DLD1 (cell line): Measurements from ENCODE around the gene FLT1.

Experiments
- in situ Hi-C: cut with HindIII; loops from 2 replicates; pipeline ENCODE4 v1.10.0; 2017; ENCODE audit warnings: low sequenced_read_pairs

The FLT1 gene, protein sequence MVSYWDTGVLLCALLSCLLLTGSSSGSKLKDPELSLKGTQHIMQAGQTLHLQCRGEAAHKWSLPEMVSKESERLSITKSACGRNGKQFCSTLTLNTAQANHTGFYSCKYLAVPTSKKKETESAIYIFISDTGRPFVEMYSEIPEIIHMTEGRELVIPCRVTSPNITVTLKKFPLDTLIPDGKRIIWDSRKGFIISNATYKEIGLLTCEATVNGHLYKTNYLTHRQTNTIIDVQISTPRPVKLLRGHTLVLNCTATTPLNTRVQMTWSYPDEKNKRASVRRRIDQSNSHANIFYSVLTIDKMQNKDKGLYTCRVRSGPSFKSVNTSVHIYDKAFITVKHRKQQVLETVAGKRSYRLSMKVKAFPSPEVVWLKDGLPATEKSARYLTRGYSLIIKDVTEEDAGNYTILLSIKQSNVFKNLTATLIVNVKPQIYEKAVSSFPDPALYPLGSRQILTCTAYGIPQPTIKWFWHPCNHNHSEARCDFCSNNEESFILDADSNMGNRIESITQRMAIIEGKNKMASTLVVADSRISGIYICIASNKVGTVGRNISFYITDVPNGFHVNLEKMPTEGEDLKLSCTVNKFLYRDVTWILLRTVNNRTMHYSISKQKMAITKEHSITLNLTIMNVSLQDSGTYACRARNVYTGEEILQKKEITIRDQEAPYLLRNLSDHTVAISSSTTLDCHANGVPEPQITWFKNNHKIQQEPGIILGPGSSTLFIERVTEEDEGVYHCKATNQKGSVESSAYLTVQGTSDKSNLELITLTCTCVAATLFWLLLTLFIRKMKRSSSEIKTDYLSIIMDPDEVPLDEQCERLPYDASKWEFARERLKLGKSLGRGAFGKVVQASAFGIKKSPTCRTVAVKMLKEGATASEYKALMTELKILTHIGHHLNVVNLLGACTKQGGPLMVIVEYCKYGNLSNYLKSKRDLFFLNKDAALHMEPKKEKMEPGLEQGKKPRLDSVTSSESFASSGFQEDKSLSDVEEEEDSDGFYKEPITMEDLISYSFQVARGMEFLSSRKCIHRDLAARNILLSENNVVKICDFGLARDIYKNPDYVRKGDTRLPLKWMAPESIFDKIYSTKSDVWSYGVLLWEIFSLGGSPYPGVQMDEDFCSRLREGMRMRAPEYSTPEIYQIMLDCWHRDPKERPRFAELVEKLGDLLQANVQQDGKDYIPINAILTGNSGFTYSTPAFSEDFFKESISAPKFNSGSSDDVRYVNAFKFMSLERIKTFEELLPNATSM (N-terminal part only)

DNA sequence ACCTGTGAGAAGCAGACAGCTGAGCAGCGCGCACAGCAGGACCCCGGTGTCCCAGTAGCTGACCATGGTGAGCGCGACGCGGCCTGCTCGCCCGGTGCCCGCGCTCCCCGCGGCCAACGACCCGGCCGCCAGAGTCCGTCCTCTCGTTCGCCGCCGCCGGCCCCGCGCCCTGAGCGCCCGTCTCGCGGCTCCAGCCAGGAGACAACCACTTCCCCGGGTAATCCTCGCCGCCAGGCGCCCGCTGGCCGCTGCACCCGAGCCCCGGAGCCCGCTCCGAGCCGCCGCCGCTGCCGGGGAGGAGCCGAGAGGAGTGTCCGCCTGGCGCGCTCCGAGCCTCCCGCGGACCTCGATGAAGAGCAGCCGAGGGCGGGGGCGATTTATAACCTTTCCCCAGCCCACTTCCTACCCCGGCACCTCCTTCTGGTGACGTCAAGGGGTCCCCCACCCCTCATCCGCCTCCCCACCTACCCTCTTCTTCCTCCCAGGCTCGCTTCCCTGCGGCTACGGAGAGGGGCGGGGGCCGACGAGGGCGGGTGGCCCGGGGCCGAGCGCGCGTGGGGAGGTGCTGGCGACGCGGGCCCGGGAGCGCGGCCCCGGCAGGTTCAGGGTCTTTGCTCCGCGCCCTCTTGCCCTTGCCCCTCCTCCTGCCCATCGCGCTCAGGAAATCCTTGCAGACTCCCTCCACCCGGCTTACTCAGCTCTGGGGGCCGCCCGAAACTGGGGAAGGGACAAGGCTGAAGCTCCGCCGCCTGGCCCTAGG lies at the start of gene FLT1:
Gene FLT1 (minus strand): TSS at position 351 of the 760 bp plus-strand sequence. CDS start 285 bp downstream, at position 66.
- in situ Hi-C loops, result no loop called here

DNA sequence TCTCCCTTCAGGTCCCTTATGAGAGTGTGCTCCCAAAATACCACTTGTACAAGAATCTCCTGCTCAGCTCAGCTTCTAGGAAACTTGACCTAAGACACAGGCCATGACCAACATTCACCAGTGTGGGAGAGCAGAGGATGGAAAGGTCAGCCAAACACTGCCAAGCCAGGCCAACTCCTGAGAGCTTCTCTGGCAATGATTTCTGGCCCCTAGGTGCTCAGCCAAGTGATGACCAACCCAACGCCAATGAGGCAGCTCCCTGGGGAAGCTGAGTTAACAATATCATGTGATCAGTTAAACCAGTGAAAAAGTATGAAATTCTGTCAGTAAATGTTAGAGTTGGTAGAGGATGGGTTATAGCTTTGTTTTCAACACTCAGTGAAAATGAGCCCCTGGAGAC lies 49.1 kb upstream of the FLT1 start:
- in situ Hi-C loops, result no loop called here

DNA sequence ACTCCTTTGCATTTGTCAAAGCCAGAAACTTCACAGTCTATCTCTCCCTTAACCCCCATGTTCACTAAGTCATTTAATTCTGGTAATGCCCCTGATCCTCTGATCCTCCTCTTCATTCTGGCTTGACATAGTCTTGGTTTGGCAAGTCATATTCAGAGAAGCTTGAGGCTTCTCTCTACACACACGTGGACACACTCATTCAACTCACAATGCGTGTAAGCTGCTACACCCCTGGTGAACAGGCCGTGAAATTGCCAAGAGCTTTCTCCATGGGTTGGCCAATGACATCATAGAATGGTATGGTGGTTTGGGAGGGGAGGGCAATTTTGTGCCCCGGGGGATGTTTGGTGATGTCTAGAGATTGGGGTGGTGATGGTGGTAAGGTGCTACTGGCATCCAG lies 47.9 kb upstream of the FLT1 start:
- in situ Hi-C loops, result no loop called here

DNA sequence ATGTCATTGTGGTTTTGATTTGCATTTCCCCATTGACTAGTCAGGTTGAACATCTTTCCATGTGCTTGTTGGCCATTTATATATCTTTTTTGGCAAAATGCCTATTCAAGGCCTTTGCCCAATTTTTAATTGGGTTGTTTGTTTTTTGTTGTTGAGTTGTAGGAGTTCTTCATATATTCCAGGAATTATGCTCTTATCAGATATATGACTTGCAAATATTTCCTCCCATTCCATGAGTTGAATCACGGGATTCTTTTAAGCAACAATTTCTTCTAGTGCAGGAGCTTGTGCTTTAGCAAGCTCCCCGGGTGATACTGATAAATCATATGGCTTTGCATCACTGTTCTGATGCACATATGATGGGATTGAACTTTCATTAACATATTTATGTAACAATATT lies 47.0 kb upstream of the FLT1 start:
- in situ Hi-C loops, result no loop called here

DNA sequence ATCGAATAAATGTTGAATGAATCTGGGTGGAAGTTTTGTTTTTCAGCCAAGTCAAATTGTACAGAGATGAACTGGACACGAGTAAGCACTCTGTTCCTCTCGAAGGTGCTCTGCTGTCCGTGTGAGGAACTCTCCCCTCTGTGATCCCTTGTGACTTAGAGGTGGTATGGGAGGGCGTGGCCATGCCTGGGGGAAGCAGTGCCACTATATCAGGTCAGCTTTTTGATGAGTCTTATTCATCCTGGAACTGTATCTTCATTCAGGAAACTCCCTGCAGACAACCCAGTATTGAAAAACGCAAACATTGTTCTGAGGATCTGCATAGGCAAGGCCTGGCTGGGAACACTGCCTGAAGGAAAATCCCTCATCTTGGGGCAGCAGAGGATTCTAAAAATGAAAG lies 45.7 kb upstream of the FLT1 start:
- in situ Hi-C loops, result no loop called here

DNA sequence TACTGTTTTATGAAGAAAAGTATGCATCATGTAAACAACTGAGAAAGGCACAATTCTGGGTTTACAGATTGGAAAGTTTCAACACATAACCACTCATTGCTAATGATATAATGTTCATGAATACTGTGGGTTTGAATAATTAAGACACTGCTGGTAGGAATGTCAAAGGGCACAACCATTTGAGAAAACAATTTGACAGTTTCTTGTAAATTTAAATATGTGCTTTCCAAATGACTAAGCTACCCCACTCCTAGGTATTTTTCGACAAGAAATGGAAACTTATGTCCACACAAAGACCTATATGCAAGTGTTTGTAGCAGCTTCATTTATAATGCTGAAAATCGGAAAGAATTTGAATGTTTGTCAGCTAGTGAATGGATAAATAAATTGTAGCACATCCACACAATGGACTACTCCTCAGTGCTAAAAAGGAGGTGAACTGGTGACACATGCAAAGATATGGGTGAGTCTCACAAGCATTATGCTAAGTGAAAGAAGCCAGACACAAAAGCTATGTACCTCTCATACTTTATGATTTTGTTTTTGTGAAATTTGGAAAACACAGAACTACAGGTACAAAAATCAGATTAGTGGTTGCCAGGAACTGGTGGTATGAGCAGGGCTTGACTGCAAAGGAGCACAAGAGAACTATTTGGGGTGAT lies 44.8 kb upstream of the FLT1 start:
- in situ Hi-C loops, result no loop called here

DNA sequence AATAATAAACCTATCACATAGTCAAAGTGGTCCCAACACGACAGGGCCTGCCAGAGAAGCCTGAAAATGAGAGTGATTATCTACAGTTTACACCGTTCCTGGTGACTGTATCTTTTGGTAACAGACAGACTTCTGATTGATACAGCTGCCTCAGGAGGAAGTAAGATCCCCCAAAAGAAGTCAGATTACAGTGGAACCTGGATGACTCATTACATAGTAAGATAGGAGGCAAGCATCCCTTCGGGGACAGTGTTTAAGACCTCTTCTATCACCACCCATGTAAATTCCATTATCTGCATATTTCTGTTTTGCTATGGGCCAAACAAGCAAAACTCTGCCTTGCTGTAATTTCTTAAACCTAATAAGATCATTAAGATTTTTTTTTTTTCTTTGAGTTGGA lies 44.0 kb upstream of the FLT1 start:
- in situ Hi-C loops, result no loop called here

DNA sequence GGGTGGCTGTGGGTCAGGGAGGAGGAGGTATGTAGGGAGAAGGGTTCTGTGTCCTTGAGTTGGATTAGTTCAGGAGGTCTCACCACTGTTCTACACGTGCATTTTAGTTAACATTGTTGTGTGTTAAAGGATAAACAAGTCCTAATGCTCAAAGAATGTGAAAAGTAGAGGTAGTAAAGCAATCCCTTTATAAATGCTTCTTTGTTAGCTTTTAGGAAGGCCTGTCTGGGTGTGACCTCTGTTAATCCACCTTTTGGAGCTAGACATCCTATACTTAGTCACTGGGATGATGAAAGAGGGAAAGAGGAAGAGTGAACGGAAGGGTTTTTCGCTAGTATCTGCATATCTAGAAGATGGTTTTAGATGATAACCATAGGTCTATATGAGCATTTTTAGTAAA lies 42.2 kb upstream of the FLT1 start:
- in situ Hi-C loops, result no loop called here

DNA sequence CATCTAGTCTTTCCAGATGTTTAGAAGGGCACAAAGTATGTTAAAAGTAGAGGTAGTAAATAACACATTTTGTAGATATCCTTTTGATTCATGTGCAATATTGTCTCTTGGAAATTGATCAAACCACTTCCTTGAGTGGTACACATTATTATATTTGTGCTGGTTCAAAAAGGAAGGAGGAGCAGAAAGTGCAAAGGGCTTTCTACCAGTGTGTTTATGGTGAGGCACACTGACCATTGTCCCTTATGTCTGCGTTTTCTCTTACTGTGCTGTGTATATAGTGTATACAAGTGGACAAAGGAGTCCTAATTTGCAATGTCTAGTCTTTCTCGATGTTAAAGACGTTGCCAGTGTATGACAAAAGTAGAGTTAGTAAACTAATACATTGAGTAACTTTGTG lies 41.4 kb upstream of the FLT1 start:
- in situ Hi-C loops, result no loop called here

DNA sequence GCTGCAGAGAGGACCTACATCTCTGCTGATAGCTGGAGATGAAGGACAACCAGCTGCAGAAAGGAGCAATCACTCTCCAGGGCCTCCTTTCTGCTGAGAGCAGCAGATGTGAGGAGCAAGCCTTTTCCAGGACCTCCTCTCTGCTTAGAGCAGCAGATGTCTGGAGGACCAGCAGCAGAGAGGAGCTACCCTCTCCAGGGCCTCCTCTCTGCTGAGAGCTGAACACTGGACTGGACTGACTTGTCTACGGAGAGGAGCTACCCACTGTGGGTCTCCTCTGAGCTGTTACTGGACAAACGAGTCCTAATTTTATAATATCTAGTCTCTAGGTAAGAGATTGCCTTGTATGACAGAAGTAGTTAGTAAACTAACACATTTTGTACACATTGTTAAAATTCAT lies 40.8 kb upstream of the FLT1 start:
- in situ Hi-C loops, result no loop called here

DNA sequence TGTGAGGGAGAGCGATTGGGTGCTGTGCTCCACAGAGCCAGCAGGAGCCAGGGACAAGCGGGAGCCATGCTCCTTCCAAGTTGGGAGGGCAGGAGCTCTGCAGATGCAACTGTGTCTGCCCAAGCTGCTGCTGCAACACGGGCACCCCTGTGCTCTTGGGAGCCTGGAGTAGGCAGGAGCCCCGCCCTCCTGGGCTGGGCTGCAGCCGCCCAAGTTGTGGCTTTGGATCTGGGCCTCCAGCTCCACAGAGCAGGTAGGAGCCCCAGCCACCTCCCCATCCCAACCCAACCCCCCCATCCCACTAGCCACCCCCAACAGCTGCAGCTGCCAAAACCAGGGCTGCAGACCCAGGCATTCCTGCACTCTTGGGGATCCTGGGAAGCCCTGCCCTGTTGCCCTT lies 39.9 kb upstream of the FLT1 start:
- in situ Hi-C loops, result no loop called here

DNA sequence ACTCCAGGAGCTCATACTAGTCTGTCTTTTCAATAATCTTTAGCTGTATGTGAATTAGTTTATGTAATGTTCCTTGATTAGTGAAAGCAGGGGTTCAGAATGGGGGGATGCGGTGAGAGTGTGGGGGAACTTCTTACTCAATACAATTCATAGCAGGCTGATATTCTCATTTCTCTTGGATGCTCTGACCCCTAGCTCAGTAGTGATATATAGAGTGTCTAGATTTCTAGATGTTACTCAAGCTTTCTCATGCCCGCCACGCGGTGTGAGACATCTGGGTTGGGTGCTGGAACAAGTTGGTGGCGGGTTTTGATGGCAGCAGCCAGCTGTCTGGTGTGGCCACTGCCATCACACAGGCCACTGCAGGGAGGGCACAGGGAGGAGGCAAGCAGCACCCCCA lies 39.3 kb upstream of the FLT1 start:
- in situ Hi-C loops, result no loop called here

DNA sequence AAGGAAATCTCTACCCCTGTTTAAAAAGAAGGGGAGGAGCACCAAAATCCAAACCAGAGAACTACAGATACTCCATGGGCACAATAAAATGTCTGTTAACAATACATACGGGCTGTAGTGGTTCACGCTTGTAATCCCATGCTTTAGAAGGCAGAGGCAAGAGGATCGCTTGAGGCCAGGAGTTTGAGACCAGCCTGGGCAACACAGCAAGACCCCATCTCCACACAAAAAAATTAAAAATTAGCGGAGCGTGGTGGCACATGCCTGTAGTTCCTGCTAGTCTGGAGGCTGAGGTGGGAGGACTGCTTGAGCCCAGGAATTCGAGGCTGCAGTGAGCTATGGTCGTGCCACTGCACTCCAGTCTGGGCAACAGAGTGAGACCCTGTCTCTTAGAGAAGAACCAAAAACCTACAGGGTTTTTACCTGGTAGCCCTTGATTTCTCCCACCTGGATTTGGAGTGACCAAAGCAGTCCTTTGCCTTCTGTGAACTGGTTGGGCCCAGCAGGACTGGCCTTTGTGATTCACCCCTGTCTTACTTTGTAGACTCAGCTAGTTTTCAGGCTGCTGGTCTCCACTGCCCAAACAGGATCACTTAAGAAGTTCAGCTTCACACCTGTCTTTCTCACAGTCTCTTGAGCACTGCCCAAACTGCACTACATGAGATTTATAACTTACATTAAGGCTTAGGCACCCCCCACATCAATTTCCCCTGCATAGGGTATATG lies 38.7 kb upstream of the FLT1 start:
- in situ Hi-C loops, result no loop called here

DNA sequence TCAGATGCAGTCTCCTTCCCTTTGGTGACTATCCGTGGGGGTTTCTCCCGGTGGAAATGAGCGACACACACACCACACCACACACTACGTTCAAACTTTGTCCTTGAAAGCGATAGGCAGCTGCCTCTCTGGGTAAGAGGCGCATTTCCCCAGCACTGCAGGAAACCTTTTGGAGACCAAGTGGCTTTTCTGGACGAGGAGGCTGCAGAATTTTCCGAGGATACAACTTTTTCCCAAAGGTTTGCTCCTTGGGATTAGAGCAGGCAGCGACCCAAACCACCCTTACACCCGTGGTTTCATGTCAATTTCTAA lies 38.2 kb upstream of the FLT1 start:
- in situ Hi-C loops, result no loop called here

DNA sequence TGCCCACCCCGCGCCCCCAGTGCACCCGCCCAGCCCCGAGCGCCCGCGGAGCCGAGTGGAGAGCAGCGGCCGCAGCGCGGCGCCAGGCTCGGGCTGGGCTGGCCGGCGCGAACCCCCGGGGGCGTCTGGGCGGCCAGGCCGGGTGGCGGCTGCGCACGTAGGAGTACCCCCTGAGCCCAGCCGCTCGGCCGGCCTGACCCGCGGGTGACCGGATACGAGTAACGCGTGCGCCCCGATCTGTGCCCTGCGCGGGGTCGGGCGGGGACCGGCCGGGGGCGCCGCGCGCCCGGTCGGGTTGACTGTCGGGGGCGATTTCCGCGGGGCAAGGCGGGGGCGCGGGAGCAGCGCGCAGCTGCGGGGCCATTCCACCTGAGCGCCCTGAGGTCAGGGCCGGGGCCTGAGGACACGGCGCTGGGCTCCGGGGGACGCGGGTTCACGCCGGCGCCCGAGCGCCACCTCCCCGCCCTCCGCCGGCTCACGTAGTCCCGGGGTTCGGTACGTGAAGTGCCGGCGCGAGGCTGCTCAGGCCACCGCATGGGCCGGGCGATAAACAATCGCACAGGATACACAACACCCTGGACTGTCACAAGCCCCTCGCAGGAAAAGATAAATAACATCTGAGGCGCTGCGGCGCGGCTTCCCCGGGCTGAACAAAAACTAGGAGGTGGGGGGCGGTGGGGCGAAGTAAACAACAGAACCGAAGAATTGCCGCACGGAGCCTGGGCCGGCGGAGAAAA lies 37.6 kb upstream of the FLT1 start:
- in situ Hi-C loops, result no loop called here

DNA sequence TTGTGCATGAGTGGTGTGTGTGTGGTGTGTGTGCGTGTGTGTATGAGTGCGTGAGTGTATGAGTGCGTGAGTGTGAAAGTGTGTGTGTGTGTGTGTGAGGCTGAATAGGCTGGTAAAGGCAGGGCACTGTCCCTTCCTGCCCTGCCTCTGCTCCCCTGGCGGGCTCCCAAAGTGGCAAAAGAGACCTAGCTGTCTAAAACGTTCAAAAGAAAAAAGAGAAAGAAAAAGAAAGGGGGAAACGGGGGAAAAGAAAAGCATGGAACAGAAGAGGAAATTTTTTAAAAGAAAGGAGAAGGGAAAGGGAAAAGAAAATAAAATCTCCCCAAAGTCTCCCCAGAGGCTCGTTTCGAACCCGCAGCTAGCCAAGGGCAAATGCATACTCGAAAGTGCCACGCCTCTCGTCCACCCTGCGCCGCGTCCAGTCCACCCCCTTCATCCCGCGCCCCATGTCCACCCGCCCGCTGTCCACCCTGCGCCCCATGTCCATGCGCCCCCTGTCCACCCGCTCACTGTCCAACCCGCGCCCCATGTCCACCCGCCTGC lies 37.0 kb upstream of the FLT1 start:
- in situ Hi-C loops, result no loop called here

DNA sequence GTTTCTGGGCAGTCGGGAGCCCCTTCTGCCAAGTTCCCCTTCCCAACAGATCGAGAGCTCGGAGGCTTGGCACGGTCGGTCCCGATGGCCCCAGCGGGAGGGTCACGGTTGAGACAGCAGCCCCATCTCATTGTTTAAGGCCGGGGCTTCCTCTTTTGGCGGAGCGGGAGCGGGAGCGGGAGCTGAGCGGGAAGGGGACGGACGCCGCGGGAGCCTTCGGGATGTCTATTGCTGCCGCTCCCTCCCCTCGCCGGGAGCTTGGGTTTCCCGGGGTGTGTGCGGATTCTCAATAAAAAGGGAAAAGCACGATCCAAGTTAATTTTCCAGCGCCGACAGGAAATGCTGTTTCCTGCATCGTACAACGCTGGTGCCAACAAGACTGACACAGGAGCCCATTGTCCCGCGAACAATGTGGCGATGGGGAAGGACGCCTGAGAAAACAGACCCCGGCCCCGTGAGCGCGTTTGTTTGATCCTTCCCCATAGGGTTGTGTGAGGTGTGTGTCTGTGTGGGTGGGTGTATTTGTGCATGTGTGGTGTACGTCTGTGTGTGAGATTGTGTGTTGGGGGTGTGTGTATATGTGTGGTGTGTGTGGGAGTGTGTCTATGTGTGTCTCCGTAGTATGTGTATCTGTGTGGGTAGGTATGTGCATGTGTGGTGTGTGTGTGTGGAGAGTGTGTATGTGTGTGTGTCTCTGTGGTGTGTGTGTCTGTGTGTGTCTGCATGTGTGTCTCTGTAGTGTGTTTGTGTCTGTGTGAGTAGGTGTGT lies 36.3 kb upstream of the FLT1 start:
- in situ Hi-C loops, result no loop called here

DNA sequence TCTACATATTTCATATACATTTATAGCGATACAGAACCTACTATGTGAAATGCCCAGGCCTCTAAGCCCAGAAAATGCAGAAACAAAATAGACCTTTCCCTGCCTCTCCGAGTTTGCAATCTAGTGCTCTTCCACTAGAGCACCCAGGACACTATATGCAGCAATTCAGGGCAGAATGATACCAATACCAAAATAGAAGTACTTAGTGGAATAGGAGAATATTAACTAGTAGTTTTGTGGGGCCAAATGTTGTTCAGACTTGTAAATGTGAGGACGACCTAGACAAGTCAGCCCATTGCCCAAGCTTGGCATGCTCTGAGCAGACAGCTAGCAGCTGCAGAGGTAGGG lies 35.8 kb upstream of the FLT1 start:
- in situ Hi-C loops, result no loop called here
